AG09319 (cell line): ENCODE measurements around the gene PRKAG2.

Source experiments
- DNase-seq: peaks from one replicate; pipeline ENCODE4 v3.0.0-alpha.2; 2010; ENCODE audit warnings: low read depth; ENCODE audit errors: extremely low read depth
- CTCF ChIP-seq: IDR thresholded peaks from 2 replicates; pipeline ENCODE4 v1.5.1; 2011; ENCODE audit warnings: low read depth, mild to moderate bottlenecking, inconsistent platforms, low read length, moderate library complexity

The PRKAG2 gene

DNA sequence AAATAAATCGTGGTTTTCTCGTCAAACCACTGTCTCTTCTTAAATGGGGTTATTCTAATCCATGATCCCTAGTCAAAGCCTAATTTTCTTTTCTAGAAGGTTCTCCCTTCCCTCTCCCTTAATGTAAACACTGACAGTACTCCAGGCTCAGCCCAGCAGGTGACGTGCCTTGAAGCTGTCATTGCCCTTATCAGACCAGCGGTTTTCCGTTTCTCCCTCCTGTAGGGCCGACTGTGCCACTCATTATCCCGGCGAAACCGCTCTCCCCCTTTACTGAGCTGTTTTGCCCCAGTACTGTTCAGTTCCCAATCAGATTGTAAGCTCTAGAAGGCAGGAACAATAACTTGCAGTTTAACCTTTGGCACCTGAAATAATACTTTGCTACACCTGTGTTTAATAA lies 203.7 kb downstream of the PRKAG2 start:
- no peak for TF ChIP-seq CTCF
- DNase-seq: no peak

GRCh38 chr7:151672716-151673115 lies 204.2 kb downstream of the PRKAG2 start:
- no peak for DNase-seq
- no peak for TF ChIP-seq CTCF

GRCh38 chr7:151671514-151671913 lies 205.4 kb downstream of the PRKAG2 start:
- TF ChIP-seq CTCF: no peak
- no peak for DNase-seq

DNA sequence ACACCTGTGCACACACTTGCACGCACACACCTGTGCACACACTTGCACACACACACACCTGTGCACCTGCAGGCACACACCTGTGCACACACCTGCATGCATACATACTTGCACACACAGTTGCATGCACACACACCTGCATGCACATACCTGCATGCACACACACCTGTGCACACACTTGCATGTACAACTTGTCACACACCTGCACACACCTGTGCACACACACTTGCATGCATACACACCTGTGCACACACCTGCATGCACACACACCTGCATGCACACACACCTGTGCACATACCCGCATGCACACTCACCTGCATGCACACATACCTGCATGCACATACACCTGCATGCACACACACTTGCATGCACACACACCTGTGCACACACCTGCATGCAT lies 207.2 kb downstream of the PRKAG2 start:
- DNase-seq: no peak
- no peak for TF ChIP-seq CTCF

GRCh38 chr7:151666886-151667285 lies 210.0 kb downstream of the PRKAG2 start:
- no peak for DNase-seq
- TF ChIP-seq CTCF: no peak

GRCh38 chr7:151665368-151665767 lies 211.5 kb downstream of the PRKAG2 start:
- no peak for TF ChIP-seq CTCF
- no peak for DNase-seq

DNA sequence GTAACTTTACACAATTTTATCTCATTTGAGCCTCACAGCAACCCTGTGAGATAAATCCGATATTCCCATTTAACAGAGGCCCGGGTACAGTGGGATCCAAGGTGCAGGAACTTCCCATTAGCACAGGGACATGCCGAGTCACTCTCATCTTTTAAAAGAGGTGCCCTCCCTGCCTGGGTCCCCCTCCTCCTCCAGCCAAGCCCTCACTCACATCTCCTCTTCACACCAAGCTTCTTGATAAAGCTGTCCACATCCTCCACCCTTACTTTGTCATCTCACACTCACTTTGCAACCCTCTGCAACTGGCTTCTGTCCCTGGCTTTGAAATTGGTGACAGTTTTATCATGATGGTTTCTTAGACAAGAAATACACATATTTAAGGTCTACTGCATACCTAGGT lies 212.6 kb downstream of the PRKAG2 start:
- TF ChIP-seq CTCF: no peak
- no peak for DNase-seq
